GM23248 (cell line): ENCODE results near the gene SKOR2.

Source experiments
- EZH2 ChIP-seq: fragments of 200-600 bp; sonication (generic); IDR thresholded peaks from 2 replicates; pipeline ENCODE4 v1.6.1; 2018; ENCODE audit warnings: antibody characterized with exemption, mild to moderate bottlenecking; ENCODE audit not compliant: insufficient read depth, poor library complexity, severe bottlenecking
- EZH2phosphoT487 ChIP-seq: fragments of 200-600 bp; sonication (generic); IDR thresholded peaks from 2 replicates; pipeline ENCODE4 v1.6.1; 2018; ENCODE audit warnings: antibody characterized with exemption, moderate library complexity, mild to moderate bottlenecking, low read depth; ENCODE audit not compliant: insufficient read depth

GRCh38 chr18:47246027-47246971, 5.2 kb downstream of the SKOR2 start:
- TF ChIP-seq EZH2, result peak; percentile 73
- no peak for TF ChIP-seq EZH2phosphoT487
